ENCODE measurements around the gene ITPRIPL1. TPM values are rescaled to one million over a fixed set of nuclear protein-coding genes. Genes with fewer than 3 reads are reported as not detected.

ITPRIPL1 gene
- 0.26 and 0.75 TPM in 2 replicates for total RNA-seq

GRCh38 chr2:96325041-96325883 is at the start of gene ITPRIPL1:
Gene ITPRIPL1 (plus strand): TSS chr2:96325317. CDS start chr2:96325840, 523 bp downstream.

GRCh38 chr2:96305091-96305978 is 19.8 kb upstream of the ITPRIPL1 start, which contains the start of gene SNRNP200:
Gene SNRNP200 (minus strand): TSS chr2:96305546. CDS start chr2:96305437, 109 bp downstream.

Other genes starting within 250 kb of the ITPRIPL1 start
- gene ADRA2B, start 208.7 kb upstream of the ITPRIPL1 start, total RNA-seq = not detected in 2 replicates
- gene ASTL, start 186.8 kb upstream of the ITPRIPL1 start, total RNA-seq = not detected in 2 replicates
- gene DUSP2, start 179.9 kb upstream of the ITPRIPL1 start, total RNA-seq = 0.50 and 0.66 TPM in 2 replicates
- gene STARD7, start 116.5 kb upstream of the ITPRIPL1 start, total RNA-seq = 120 and 138 TPM in 2 replicates
- gene TMEM127, start 59.3 kb upstream of the ITPRIPL1 start, total RNA-seq = 23.8 and 28.8 TPM in 2 replicates
- gene CIAO1, start 59.1 kb upstream of the ITPRIPL1 start, total RNA-seq = 60.1 and 68.6 TPM in 2 replicates
- gene SNRNP200, start 19.8 kb upstream of the ITPRIPL1 start, total RNA-seq = 43.1 and 47.7 TPM in 2 replicates
- gene NCAPH, start 10.4 kb downstream of the ITPRIPL1 start, total RNA-seq = 9.8 and 17.0 TPM in 2 replicates
- not detected in 2 replicates for gene NEURL3, start 180.0 kb downstream of the ITPRIPL1 start, total RNA-seq
- 12.9 and 29.5 TPM in 2 replicates for gene ARID5A, start 211.4 kb downstream of the ITPRIPL1 start, total RNA-seq